OCI-LY7 (cell line): ENCODE results near the gene EYA2.

Experiments used
- EZH2phosphoT487 ChIP-seq: fragments of 200-600 bp; sonication (generic); IDR thresholded peaks from 2 replicates; pipeline ENCODE4 v1.6.1; 2018; ENCODE audit warnings: low read depth, borderline replicate concordance, mild to moderate bottlenecking, mixed run types, antibody characterized with exemption, low read length, moderate library complexity, mixed read lengths
- TF ChIP-seq, protein P1 (sequence below): fragments of 200-600 bp; sonication (generic); conservative IDR thresholded peaks from 2 replicates; pipeline ENCODE4 v1.5.1; 2014; ENCODE audit warnings: mild to moderate bottlenecking, antibody characterized with exemption, low read length, moderate library complexity, mixed read lengths

- TF ChIP-seq, protein P1, sequence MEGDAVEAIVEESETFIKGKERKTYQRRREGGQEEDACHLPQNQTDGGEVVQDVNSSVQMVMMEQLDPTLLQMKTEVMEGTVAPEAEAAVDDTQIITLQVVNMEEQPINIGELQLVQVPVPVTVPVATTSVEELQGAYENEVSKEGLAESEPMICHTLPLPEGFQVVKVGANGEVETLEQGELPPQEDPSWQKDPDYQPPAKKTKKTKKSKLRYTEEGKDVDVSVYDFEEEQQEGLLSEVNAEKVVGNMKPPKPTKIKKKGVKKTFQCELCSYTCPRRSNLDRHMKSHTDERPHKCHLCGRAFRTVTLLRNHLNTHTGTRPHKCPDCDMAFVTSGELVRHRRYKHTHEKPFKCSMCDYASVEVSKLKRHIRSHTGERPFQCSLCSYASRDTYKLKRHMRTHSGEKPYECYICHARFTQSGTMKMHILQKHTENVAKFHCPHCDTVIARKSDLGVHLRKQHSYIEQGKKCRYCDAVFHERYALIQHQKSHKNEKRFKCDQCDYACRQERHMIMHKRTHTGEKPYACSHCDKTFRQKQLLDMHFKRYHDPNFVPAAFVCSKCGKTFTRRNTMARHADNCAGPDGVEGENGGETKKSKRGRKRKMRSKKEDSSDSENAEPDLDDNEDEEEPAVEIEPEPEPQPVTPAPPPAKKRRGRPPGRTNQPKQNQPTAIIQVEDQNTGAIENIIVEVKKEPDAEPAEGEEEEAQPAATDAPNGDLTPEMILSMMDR: no peak
- TF ChIP-seq EZH2phosphoT487: no peak
Measured at GRCh38 chr20:47063407-47063806, 168.8 kb downstream of the EYA2 start.
